VCaP (cell line): ENCODE measurements around the gene RALGDS.
"Not testable (repeated sequence)": the region's sequence is repeated elsewhere in the genome, so short reads cannot be mapped to it uniquely, and the experiment has no call there.

ENCODE experiments used
- H3K27ac ChIP-seq: fragments of 450-650 bp; 2 replicates; pipeline ENCODE4 v1.5.1; 2017
- CTCF ChIP-seq: fragments of 450-650 bp; conservative IDR thresholded peaks from 2 replicates; pipeline ENCODE4 v1.5.1; 2017; ENCODE audit warnings: mild to moderate bottlenecking, moderate library complexity

RALGDS gene

DNA sequence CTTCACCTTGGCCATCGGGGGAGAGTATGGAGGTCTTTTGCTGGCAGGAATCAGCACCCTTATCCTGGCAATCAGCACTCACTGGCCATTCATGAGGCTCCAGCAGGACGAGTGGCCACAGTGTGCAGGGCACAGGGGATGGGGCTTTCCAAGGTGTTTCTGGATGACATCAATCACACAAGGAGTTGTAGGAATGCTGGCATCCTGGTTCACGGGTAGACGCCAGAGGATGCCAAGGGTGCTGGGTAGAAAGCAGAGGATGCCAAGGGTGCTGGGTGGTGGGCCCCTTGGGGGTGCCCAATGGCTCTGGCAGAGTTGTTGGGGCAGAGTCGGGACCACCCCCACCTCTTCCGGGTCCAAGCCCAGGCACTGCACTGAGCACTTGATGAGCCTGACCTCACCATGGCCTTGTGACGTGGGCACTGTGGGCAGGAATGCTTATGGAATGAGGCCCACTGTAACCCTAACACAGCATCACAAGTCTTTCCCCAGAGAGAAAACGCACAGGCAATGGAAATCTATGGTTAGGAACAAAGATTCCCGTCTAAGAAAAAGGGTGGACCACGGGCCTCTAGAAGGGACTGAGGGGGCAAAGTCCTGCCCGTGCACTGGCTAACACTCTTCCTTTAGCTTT lies 30.2 kb downstream of the RALGDS start:
- no peak for TF ChIP-seq CTCF
- H3K27ac ChIP-seq = no peak overlapping the region

- TF ChIP-seq CTCF = no peak
- H3K27ac ChIP-seq = no peak overlapping the region
Observed at GRCh38 chr9:133090187-133090586, 30.9 kb downstream of the RALGDS start.

DNA sequence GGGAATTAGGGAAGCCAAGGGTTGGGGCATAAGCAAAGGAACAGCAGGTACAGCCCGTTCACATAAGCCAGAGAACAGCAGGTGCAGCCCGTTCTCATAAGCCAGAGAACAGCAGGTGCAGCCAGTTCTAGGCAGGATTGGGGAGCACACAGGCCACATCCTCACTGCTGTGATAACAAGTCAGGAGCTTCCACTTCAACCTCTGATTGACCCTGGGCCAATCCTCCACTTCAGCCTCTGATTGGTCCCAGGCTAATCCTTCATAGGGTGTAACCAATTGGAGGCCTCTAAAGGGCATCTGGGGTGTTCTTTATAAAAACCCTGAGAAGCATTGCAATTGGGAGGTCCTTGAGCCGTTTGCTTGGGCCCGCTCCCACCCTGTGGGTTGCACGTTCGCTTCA lies 31.8 kb downstream of the RALGDS start:
- TF ChIP-seq CTCF = no peak
- H3K27ac ChIP-seq = no peak overlapping the region

- no peak for TF ChIP-seq CTCF
- H3K27ac ChIP-seq = no peak overlapping the region
Observed at GRCh38 chr9:133088756-133089155, 32.3 kb downstream of the RALGDS start.

DNA sequence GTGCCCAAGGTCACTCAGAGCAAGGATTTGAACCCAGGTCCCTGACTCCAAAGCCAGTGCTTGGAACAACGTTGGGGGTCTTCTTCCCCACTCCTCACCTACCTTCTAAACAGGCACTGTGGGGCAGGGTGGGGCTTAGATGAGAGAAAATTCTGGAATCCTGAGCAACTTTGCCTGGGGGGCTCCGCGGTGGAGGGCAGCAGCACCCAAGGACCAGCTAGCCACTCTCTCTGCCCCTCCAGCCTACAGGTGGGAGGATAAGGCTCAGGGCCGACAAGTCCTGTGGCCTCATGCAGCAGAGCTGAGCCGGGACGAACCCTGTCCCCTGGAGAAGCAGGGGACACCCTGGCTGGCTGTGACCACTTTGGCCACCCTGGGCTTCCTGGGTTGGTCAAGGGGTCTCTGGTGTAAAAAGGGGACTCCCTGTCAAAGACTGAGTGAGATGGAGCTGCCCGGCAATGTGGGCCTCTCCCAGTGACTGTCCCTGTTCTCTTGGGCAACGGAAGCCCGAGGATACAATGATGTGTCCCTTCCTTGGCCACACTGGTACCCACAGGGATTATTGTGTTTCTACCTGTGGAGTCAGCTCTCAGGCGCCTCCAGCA lies 32.8 kb downstream of the RALGDS start:
- H3K27ac ChIP-seq = no peak overlapping the region
- no peak for TF ChIP-seq CTCF

DNA sequence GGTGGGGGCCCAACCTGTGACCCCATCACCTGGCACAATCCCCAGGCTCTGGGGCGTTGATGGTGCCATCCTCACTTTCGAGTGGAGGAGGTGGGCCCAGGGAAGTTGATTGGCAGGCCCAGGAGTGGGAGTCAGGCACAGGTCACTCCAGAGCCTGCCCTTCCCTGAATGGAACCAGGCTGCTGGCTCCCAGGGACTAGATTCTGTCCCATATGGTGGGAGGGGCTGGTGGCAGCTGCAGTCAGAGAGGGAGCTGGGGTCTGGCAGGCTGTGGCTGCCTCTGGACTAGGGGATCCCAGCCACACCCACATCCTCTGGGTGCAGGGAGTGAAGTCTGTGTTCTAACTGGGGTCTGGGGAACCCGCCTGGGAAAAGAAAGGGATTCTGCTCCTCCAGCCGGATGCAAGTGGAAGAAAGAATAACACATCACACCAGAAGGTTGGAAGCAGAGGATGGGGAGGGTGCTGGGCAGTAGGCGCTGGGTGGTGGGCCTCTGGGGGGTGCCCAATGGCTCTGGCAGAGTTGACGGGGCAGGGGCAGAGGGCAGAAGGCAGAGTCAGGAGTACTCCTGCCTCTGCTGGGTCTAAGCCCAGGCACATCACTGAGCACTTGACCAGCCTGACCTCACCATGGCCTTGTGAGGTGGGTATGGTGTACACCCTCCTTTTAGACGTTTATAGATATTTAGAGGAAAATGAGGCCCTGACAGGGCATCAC lies 33.5 kb downstream of the RALGDS start:
- H3K27ac ChIP-seq = no peak overlapping the region
- no peak for TF ChIP-seq CTCF

DNA sequence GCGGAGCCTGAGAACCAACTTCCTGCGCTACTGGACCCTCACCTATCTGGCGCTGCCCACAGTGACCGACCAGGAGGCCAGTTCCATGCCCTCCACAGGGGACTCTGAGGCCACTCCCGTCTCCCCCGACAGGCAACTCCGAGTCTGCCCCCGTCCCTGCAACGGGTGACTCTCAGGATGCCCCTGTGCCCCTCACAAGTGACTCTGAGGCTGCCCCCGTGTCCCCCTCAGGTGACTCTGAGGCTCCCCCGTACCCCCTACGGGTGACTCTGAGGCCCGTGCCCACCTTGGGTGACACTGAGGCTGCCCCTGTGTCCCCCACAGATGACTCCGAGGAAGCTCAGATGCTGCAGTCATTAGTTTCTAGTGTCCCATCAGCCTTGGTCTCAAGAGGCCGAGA lies 34.1 kb downstream of the RALGDS start:
- no peak for TF ChIP-seq CTCF
- H3K27ac ChIP-seq = no peak overlapping the region

DNA sequence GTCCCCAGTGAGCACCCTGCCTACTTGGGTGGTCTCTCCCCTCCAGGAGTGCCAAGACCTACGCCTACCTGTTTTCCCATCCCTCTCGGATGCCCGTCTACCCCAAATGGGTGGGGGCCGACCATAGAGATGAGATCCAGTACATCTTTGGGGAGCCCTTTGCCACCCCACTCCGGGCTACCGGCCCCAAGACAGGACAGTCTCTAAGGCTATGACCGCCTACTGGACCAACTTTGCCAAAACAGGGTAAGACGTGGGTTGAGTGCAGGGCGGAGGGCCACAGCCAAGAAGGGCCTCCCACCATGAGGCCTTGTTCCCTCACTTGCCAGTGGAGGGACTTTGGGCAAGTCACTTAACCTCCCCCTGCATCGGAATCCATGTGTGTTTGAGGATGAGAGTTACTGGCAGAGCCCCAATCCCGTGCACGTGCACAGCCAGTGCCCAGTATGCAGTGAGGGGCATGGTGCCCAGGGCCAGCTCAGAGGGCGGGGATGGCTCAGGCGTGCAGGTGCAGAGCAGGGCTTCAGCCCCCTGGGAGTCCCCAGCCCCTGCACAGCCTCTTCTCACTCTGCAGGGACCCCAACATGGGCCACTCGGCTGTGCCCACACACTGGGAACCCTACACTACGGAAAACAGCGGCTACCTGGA lies 34.7 kb downstream of the RALGDS start:
- not testable (repeated sequence) for H3K27ac ChIP-seq

- not testable (repeated sequence) for H3K27ac ChIP-seq
Observed at GRCh38 chr9:133083688-133084087, 37.4 kb downstream of the RALGDS start.

- H3K27ac ChIP-seq = not testable (repeated sequence)
Observed at GRCh38 chr9:133081957-133082644, 38.9 kb downstream of the RALGDS start.
